K562 (cell line): Measurements from ENCODE around the gene PCBP2. TPM values are rescaled to one million over a fixed set of nuclear protein-coding genes. Genes with fewer than 3 reads are reported as not detected.

ENCODE experiments used
- ATAC-seq: fragments of 200-7000 bp; cut with Tn5 transposase; 3 replicates; pipeline ENCODE4 v1.9.1; 2020; ENCODE audit warnings: moderate library complexity
- BruUV-seq: library from RNA; stranded (reverse); fragments of 400-500 nt; replicated peaks from 2 replicates; lab custom pipeline; 2021; lab: Mats Ljungman, UMichigan
- CTCF ChIA-PET: fragments of 300-600 bp; formaldehyde crosslinking; extraction: SDS; loops from one replicate; lab custom pipeline; 2021; ENCODE audit warnings: low intra/inter-chr PET ratio; lab: Yijun Ruan, JAX
- POLR2A ChIA-PET: fragments of 300-600, 350-650 bp; sonication (Branson Sonifier 250); formaldehyde crosslinking; extraction: SDS; loops from one replicate; lab custom pipeline; 2021; ENCODE audit warnings: antibody characterized with exemption, inconsistent platforms; lab: Yijun Ruan, JAX
- DNase-seq, 4 experiments: peaks; one replicate each; pipeline versions ENCODE4 v3.0.0 to v3.0.0-alpha.2; 2011 to 2018; ENCODE audit warnings: low spot score in 3 of 4, mixed read lengths in 3 of 4; ENCODE audit errors: extremely low read depth in 1 of 4
- FAIRE-seq: peaks from 2 replicates; lab custom pipeline; 2011; peaks lifted over from hg19 to GRCh38; lab: Jason Lieb, UNC
- H2AFZ ChIP-seq: 2 replicates; pipeline ENCODE4 v1.6.0; 2011; ENCODE audit warnings: low read depth, low read length, control low read depth, inconsistent platforms
- H3K27ac ChIP-seq: fragments of 200-600 bp; 3 replicates; pipeline ENCODE4 v1.8.0; 2011; ENCODE audit warnings: low read depth, mild to moderate bottlenecking, control low read depth, inconsistent platforms, low read length, moderate library complexity, mixed read lengths; ENCODE audit errors: extremely low read depth
- H3K27me3 ChIP-seq, 2 experiments: fragments of 300-600 bp in 1 of 2; 2 replicates in 1 of 2; 3 replicates in 1 of 2; pipeline versions ENCODE4 v1.6.0 to v1.8.0; 2011; ENCODE audit warnings: inconsistent platforms in 2 of 2, low read length in 2 of 2, mild to moderate bottlenecking in 1 of 2, mixed read lengths in 1 of 2, moderate library complexity in 1 of 2; ENCODE audit not compliant: control insufficient read depth in 2 of 2, insufficient read depth in 2 of 2
- H3K36me3 ChIP-seq: fragments of 300-600 bp; 3 replicates; pipeline ENCODE4 v1.8.0; 2011; ENCODE audit warnings: mild to moderate bottlenecking, low read length, inconsistent platforms; ENCODE audit not compliant: control insufficient read depth, insufficient read depth
- H3K4me1 ChIP-seq, 2 experiments: fragments of 200-600 bp in 1 of 2; replicated peaks in 1 of 2; 2 replicates in 1 of 2; 3 replicates in 1 of 2; pipeline versions ENCODE4 v1.5.1 to v1.8.0; 2011; ENCODE audit warnings: inconsistent platforms in 2 of 2, low read length in 2 of 2, mild to moderate bottlenecking in 1 of 2, mixed read lengths in 1 of 2, moderate library complexity in 1 of 2; ENCODE audit not compliant: control insufficient read depth in 2 of 2, insufficient read depth in 2 of 2
- H3K4me2 ChIP-seq: 2 replicates; pipeline ENCODE4 v1.6.1; 2011; ENCODE audit warnings: low read length, control low read depth, inconsistent platforms, mixed read lengths; ENCODE audit not compliant: insufficient read depth
- H3K4me3 ChIP-seq: fragments of 200-600 bp; sonication (generic), shearing (Covaris generic); 2 replicates; pipeline ENCODE4 v1.5.1; 2016; ENCODE audit warnings: control low read depth, inconsistent platforms
- H3K79me2 ChIP-seq: fragments of 200-600 bp; 3 replicates; pipeline ENCODE4 v1.8.0; 2011; ENCODE audit warnings: low read length, inconsistent platforms; ENCODE audit not compliant: control insufficient read depth, insufficient read depth
- H3K9ac ChIP-seq, 2 experiments: 2 replicates each; pipeline versions ENCODE4 v1.6.0 to v1.6.1; 2011; ENCODE audit warnings: low read depth in 2 of 2, low read length in 2 of 2, control low read depth in 1 of 2, inconsistent platforms in 1 of 2, mild to moderate bottlenecking in 1 of 2, mixed read lengths in 1 of 2; ENCODE audit not compliant: insufficient read depth in 1 of 2
- H3K9me1 ChIP-seq: one replicate; pipeline ENCODE4 v1.6.0; 2011; ENCODE audit warnings: inconsistent platforms, mild to moderate bottlenecking, low read length, moderate library complexity; ENCODE audit not compliant: control insufficient read depth, insufficient read depth
- H3K9me3 ChIP-seq: replicated peaks from 2 replicates; pipeline ENCODE4 v1.5.1; 2011; ENCODE audit warnings: low read depth, low read length, inconsistent platforms; ENCODE audit not compliant: control insufficient read depth, insufficient read depth
- H4K20me1 ChIP-seq: replicated peaks from 2 replicates; pipeline ENCODE4 v1.6.1; 2011; ENCODE audit warnings: low read length, inconsistent platforms, mixed read lengths; ENCODE audit not compliant: control insufficient read depth, insufficient read depth
- ASH1L ChIP-seq: fragments of 450-650 bp; IDR thresholded peaks from 2 replicates; pipeline ENCODE4 v1.6.1; 2018; ENCODE audit warnings: borderline replicate concordance, mild to moderate bottlenecking, low read depth; ENCODE audit not compliant: partially characterized antibody
- BRCA1 ChIP-seq, 2 experiments: fragments of 450-650 bp in 1 of 2; sonication (generic) in 1 of 2; formaldehyde crosslinking in 1 of 2; IDR thresholded peaks; 2 replicates each; pipeline versions ENCODE4 v1.5.0 to v1.6.1; 2017 to 2020; ENCODE audit warnings: mild to moderate bottlenecking in 1 of 2, missing genetic modification reagents in 1 of 2
- CXXC5 ChIP-seq: fragments of 250-450 bp; sonication (Bioruptor Pico); IDR thresholded peaks from 2 replicates; pipeline ENCODE4 v1.8.0; 2022; ENCODE audit warnings: inconsistent platforms, mild to moderate bottlenecking, moderate library complexity
- FOSL1 ChIP-seq: fragments of 200-800 bp; sonication (Bioruptor generic); conservative IDR thresholded peaks from 2 replicates; pipeline ENCODE4 v1.6.1; 2016; ENCODE audit warnings: missing genetic modification characterization, missing compliant biosample characterization
- GTF2E2 ChIP-seq: fragments of 200-800 bp; sonication (Bioruptor generic); IDR thresholded peaks from 2 replicates; pipeline ENCODE4 v1.6.1; 2016; ENCODE audit warnings: missing genetic modification characterization, missing compliant biosample characterization
- HNRNPH1 ChIP-seq: fragments of 200-400 bp; formaldehyde crosslinking; optimal IDR thresholded peaks from 2 replicates; pipeline ENCODE3; 2017; ENCODE audit warnings: low read depth, mild to moderate bottlenecking, low read length, moderate library complexity
- IFI16 ChIP-seq: fragments of 250-450 bp; sonication (Bioruptor Pico); IDR thresholded peaks from 2 replicates; pipeline ENCODE4 v2.1.2; 2022; ENCODE audit warnings: mild to moderate bottlenecking, inconsistent platforms
- KDM1A ChIP-seq, 2 experiments: fragments of 450-650 bp; IDR thresholded peaks; 2 replicates each; pipeline ENCODE4 v1.6.1; 2016; ENCODE audit warnings: mild to moderate bottlenecking in 2 of 2
- KLF16 ChIP-seq: IDR thresholded peaks from 2 replicates; pipeline ENCODE4 v1.6.1; 2016; ENCODE audit warnings: antibody characterized with exemption
- RCOR1 ChIP-seq, 2 experiments: IDR thresholded peaks; 2 replicates each; pipeline ENCODE4 v1.6.1; 2012; ENCODE audit warnings: low read depth in 2 of 2, low read length in 2 of 2, borderline replicate concordance in 1 of 2, improper control_type of control experiment in 1 of 2
- REST ChIP-seq, 2 experiments: fragments of 450-650 bp; formaldehyde crosslinking in 1 of 2; IDR thresholded peaks; 2 replicates each; pipeline versions ENCODE4 v1.4.0 to v1.6.1; 2014 to 2020; ENCODE audit warnings: mild to moderate bottlenecking in 2 of 2, borderline replicate concordance in 1 of 2, low read depth in 1 of 2
- TFAM ChIP-seq: fragments of 250-450 bp; sonication (Bioruptor Pico); conservative IDR thresholded peaks from 2 replicates; pipeline ENCODE4 v1.5.0; 2021; ENCODE audit warnings: mild to moderate bottlenecking, moderate library complexity
- ZFP30 ChIP-seq: fragments of 250-450 bp; sonication (Bioruptor Pico); IDR thresholded peaks from 2 replicates; pipeline ENCODE4 v1.8.0; 2022; ENCODE audit warnings: moderate library complexity, mild to moderate bottlenecking, inconsistent platforms, borderline replicate concordance
- WGBS: fragments of 100-300 bp; shearing (Covaris generic); methylation state at CpG from one replicate; pipeline ENCODE4 v1.1.6; 2016; ENCODE audit warnings: low coverage, mixed read lengths; ENCODE audit not compliant: insufficient coverage; ENCODE audit errors: missing lambda C conversion rate; 5-methylcytosine and 5-hydroxymethylcytosine counted together
- in situ Hi-C: fragments of 300-500 bp; cut with MboI; formaldehyde crosslinking; loops from 4 replicates; pipeline ENCODE4 v1.15.0; 2018; ENCODE audit warnings: inconsistent platforms, mixed read lengths
- intact Hi-C: fragments of 100-400 bp; cut with micrococcal nuclease; formaldehyde crosslinking; loops from 2 replicates; pipeline ENCODE4 v1.14.2; 2022
- polyA plus RNA-seq, 8 experiments: library from polyadenylated mRNA; depleted of rRNA in 4 of 8; stranded (reverse) in 5 of 8; unstranded in 3 of 8; fragments of >200 nt; fragmentation: Nextera tagmentation in 2 of 8; fragmentation: Illumina TruSeq in 1 of 8; extraction: Ambion mirVana in 2 of 8; extraction: Trizol in 1 of 8; gene quantifications; 2 replicates each; pipeline versions ENCODE4 v1.2.1 to v1.2.3, GENCODE V29; 2011 to 2014; ENCODE audit warnings: inconsistent platforms in 1 of 8, missing spikeins in 1 of 8
- total RNA-seq, 7 experiments: library from RNA; depleted of rRNA in 6 of 7; stranded (reverse); fragments of >200 nt in 6 of 7; fragmentation: Illumina TruSeq in 2 of 7; extraction: Trizol in 2 of 7; gene quantifications; 2 replicates each; pipeline versions ENCODE4 v1.2.1 to v1.2.3, GENCODE V29; 2011 to 2021; ENCODE audit warnings: low replicate concordance in 1 of 7

The PCBP2 gene
- total and polyA plus RNA-seq, 9 of the 15 experiments (the other 6 are each of a cell fraction or from before 2014, with no cell fraction given), result 137 to 831 (median 328) TPM

GRCh38 chr12:53499266-53500141 lies 47.6 kb downstream of the PCBP2 start, which contains the start of gene MAP3K12:
MAP3K12 (minus strand) TSS chr12:53499458; CDS start chr12:53487391, 12,067 bp downstream.
- peaks cover 40 to 44% of the 10 kb centered on the region in 2 experiments; a peak in 4 of 5 replicates for H3K4me1 ChIP-seq
- POLR2A ChIA-PET, result interaction anchor here (0.6 to 1.1 kb wide), 5 partner anchors 9 to 28 kb away, joined by 3 to 4 read pairs (median 3); no protein-coding TSS in a partner anchor
- DNase-seq (peak; percentile 47 to 76 (median 54)), FAIRE-seq (no peak), ATAC-seq (peak; percentile 41)
- WGBS, result 2% methylated on average over 30 of the region's 51 CpGs
- peak within 1 kb of the TSS; percentile 79 for H3K4me3 ChIP-seq
- H3K36me3 ChIP-seq, result peaks cover 14% of the 10 kb centered on the region; the same call in 2 of the 3 replicates
- in situ Hi-C loops, result loop anchor here (10.0 kb wide), 1 partner anchor 175 kb away; the partner anchor contains the start of gene AAAS
- H3K9ac ChIP-seq, result peak within 1 kb of the TSS; percentile 89 to 97
- intact Hi-C loops, result loop anchor here (10.0 kb wide), 1 partner anchor 435 kb away; no protein-coding TSS in a partner anchor
- H3K9me3 ChIP-seq, result no peaks in the 10 kb centered on the region
- CTCF ChIA-PET, result no interaction called here
- peak within 1 kb of the TSS; percentile 97 for H3K27ac ChIP-seq
- H3K79me2 ChIP-seq, result peaks cover 27% of the 10 kb centered on the region
- H2AFZ ChIP-seq, result peak within 1 kb of the TSS; percentile 58; the same call in 1 of the 2 replicates
- no peaks in the 10 kb centered on the region for H4K20me1 ChIP-seq
- H3K27me3 ChIP-seq, result no peaks in the 10 kb centered on the region
- no TSS peak for BruUV-seq
- peak within 1 kb of the TSS; percentile 87 for H3K4me2 ChIP-seq
- no peaks in the 10 kb centered on the region for H3K9me1 ChIP-seq
- TF ChIP-seq GTF2E2 (tag) (no peak), FOSL1 (tag) (no peak), ZFP30 (no peak), REST (IDR thresholded peaks at IDR 0.05; ENCODE audit: borderline replicate concordance) (no peak), REST (CRISPR knock-in tag; IDR thresholded peaks at IDR 0.05; ENCODE audit: low read depth) (no peak), HNRNPH1 (no peak), BRCA1 (IDR thresholded peaks at IDR 0.05) (no peak), BRCA1 (CRISPR knock-in tag; IDR thresholded peaks at IDR 0.05) (no peak), ASH1L (no peak), CXXC5 (CRISPR knock-in tag) (no peak), KDM1A (IDR thresholded peaks at IDR 0.05) (no peak; a peak in 1 of 4 replicates), KLF16 (no peak), RCOR1 (IDR thresholded peaks at IDR 0.05; ENCODE audit: borderline replicate concordance in 1 of 2, low read depth in 2 of 2, low read length in 2 of 2) (peak in 1 of 2 experiments; percentile 83; a peak in 2 of 4 replicates), IFI16 (CRISPR knock-in tag) (no peak), TFAM (no peak)
